Activated T-helper 17 cell treated with anti-CD3 and anti-CD28 coated beads, Interleukin-2, amount 50 U/mL, for 72 hours (primary cell): ENCODE measurements around the gene PKN2. TPM values are rescaled to one million over a fixed set of nuclear protein-coding genes. Genes with fewer than 3 reads are reported as not detected.
A peak's percentile ranks its signal among the peaks of the same experiment; 100 is the strongest.

Source experiments
- ATAC-seq: fragments of 150-1000 bp; cut with Tn5 transposase; replicated peaks from 2 replicates; pipeline ENCODE4 v1.10.0; 2021; ENCODE audit warnings: mild to moderate bottlenecking, moderate library complexity
- H3K27ac Mint-ChIP-seq: one replicate; pipeline ENCODE4 v1.8.0; 2022; ENCODE audit warnings: mixed read lengths
- H3K27me3 Mint-ChIP-seq: one replicate; pipeline ENCODE4 v1.8.0; 2022; ENCODE audit warnings: mixed read lengths
- H3K36me3 Mint-ChIP-seq: one replicate; pipeline ENCODE4 v1.8.0; 2022; ENCODE audit warnings: low read depth, mild to moderate bottlenecking, mixed read lengths
- H3K4me1 Mint-ChIP-seq: one replicate; pipeline ENCODE4 v1.8.0; 2022; ENCODE audit warnings: mixed read lengths
- H3K4me3 Mint-ChIP-seq: one replicate; pipeline ENCODE4 v1.8.0; 2022; ENCODE audit warnings: mild to moderate bottlenecking, mixed read lengths
- H3K9me3 Mint-ChIP-seq: one replicate; pipeline ENCODE4 v1.8.0; 2022; ENCODE audit warnings: mixed read lengths
- total RNA-seq, 2 donors: library from RNA; stranded (reverse); gene quantifications; one replicate each; pipeline ENCODE4 v1.2.3, GENCODE V29; 2022

Gene PKN2
- total RNA-seq, 2 donors from 2014 or later, result 23.7 to 24.1 TPM

DNA sequence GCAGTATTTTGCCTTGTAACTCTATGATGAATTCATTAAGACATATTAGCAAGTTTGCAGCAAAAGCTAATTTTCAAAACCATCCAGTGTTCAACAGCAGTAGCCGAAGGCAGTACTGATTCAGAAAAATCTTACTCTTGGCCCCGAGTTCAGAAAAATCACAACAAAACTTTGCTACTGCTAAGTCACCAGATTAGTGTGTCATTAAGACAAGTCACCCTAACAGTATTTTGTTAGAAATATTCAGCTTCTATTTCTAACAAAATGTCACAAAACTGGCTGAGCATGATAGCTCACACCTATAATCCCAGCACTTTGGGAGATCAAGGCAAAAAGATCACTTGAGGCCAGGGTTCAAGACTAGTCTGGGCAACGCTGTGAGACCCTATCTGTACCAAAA, 199.1 kb downstream of the PKN2 start:
- H3K4me1 Mint-ChIP-seq, result peaks cover 20% of the 10 kb centered on the region
- H3K27me3 Mint-ChIP-seq, result no peaks in the 10 kb centered on the region
- ATAC-seq, result no peak
- peaks cover 97% of the 10 kb centered on the region for H3K36me3 Mint-ChIP-seq
- no peaks in the 10 kb centered on the region for H3K9me3 Mint-ChIP-seq
- peak overlapping the region; percentile 33 for H3K4me3 Mint-ChIP-seq
- H3K27ac Mint-ChIP-seq, result no peak overlapping the region

Other genes starting within 250 kb of the PKN2 start
- 10 to 100 TPM; 38.8 to 39.3 TPM for gene GTF2B, start 207.3 kb downstream of the PKN2 start, total RNA-seq